Mesendoderm (in vitro differentiated cells): Measurements from ENCODE around the gene CSN3.

Experiments used
- DNase-seq: peaks from one replicate; pipeline ENCODE4 v3.0.0; 2013
- H2AK5ac ChIP-seq: 2 replicates; pipeline ENCODE4 v1.6.1; 2013; ENCODE audit warnings: low read length, inconsistent platforms
- H2BK120ac ChIP-seq: 2 replicates; pipeline ENCODE4 v1.6.1; 2013; ENCODE audit warnings: low read depth, mild to moderate bottlenecking, low read length, moderate library complexity, mixed read lengths
- H2BK15ac ChIP-seq: replicated peaks from 2 replicates; pipeline ENCODE4 v1.6.1; 2013; ENCODE audit warnings: low read depth, mild to moderate bottlenecking, moderate library complexity
- H2BK5ac ChIP-seq: 2 replicates; pipeline ENCODE4 v1.6.1; 2013; ENCODE audit warnings: low read length, inconsistent platforms
- H3K18ac ChIP-seq: 2 replicates; pipeline ENCODE4 v1.6.1; 2013; ENCODE audit warnings: mild to moderate bottlenecking, low read length, mixed read lengths
- H3K23ac ChIP-seq: one replicate; pipeline ENCODE4 v1.6.1; 2013; ENCODE audit warnings: low read length
- H3K27ac ChIP-seq: 2 replicates; pipeline ENCODE4 v1.5.1; 2013; ENCODE audit warnings: low read depth, mild to moderate bottlenecking, inconsistent platforms, low read length, moderate library complexity
- H3K27me3 ChIP-seq: 2 replicates; pipeline ENCODE4 v1.6.1; 2013; ENCODE audit warnings: low read length, control low read depth, mild to moderate bottlenecking, inconsistent platforms; ENCODE audit not compliant: insufficient read depth, poor library complexity
- H3K36me3 ChIP-seq: 2 replicates; pipeline ENCODE4 v1.6.1; 2013; ENCODE audit warnings: low read length, inconsistent platforms; ENCODE audit not compliant: control insufficient read depth, insufficient read depth
- H3K4ac ChIP-seq: one replicate; pipeline ENCODE4 v1.6.1; 2013; ENCODE audit warnings: low read depth, mild to moderate bottlenecking, low read length, moderate library complexity
- H3K4me1 ChIP-seq: 2 replicates; pipeline ENCODE4 v1.6.1; 2013; ENCODE audit warnings: low read depth, low read length, inconsistent platforms; ENCODE audit not compliant: control insufficient read depth
- H3K4me2 ChIP-seq: 2 replicates; pipeline ENCODE4 v1.6.1; 2013; ENCODE audit warnings: low read length
- H3K4me3 ChIP-seq: 2 replicates; pipeline ENCODE4 v1.5.1; 2013; ENCODE audit warnings: mild to moderate bottlenecking, low read length
- H3K56ac ChIP-seq: one replicate; pipeline ENCODE4 v1.6.1; 2013; ENCODE audit warnings: low read length
- H3K79me1 ChIP-seq: 2 replicates; pipeline ENCODE4 v1.6.1; 2013; ENCODE audit warnings: low read length, inconsistent platforms
- H3K79me2 ChIP-seq: 2 replicates; pipeline ENCODE4 v1.6.1; 2013; ENCODE audit warnings: mild to moderate bottlenecking, low read length; ENCODE audit not compliant: control insufficient read depth, insufficient read depth
- H3K9ac ChIP-seq: 2 replicates; pipeline ENCODE4 v1.6.1; 2013; ENCODE audit warnings: low read length, inconsistent platforms
- H4K5ac ChIP-seq: one replicate; pipeline ENCODE4 v1.6.1; 2013; ENCODE audit warnings: low read length
- H4K8ac ChIP-seq: one replicate; pipeline ENCODE4 v1.6.1; 2013; ENCODE audit warnings: low read depth, mild to moderate bottlenecking, control low read depth, low read length, moderate library complexity
- WGBS: extraction: QIAGEN DNeasy Blood & Tissue Kit; methylation state at CpG from one replicate; pipeline ENCODE4 v1.1.7; 2013; ENCODE audit warnings: low lambda C conversion rate, missing lambda C conversion rate; ENCODE audit not compliant: insufficient coverage; ENCODE audit errors: extremely low coverage; 5-methylcytosine and 5-hydroxymethylcytosine counted together

CSN3 gene

DNA sequence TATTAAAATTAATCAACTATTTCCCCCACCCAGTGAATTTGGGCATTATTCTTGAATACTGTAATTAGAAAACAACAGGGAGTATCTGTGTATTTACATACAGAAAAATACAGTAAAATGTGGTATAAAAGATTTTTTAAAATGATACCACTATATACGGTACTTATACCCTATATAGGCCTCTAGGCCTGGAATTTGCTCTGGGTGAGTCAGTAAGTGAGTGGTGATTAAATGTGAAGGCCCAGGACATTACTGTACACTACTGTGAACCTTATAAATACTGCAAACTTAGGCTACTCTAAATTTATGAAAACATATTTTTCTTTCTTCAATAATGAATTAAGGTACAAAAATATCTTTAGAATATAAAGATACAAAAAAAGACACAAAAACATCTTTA lies 6.3 kb upstream of the CSN3 start:
- Histone ChIP-seq H3K4me3 (no peak overlapping the region), H3K23ac (no peak overlapping the region), H3K18ac (no peak overlapping the region), H2BK15ac (no peak overlapping the region), H2AK5ac (no peak overlapping the region), H3K56ac (no peak overlapping the region), H2BK5ac (no peak overlapping the region), H3K4me2 (no peak overlapping the region), H2BK120ac (no peak overlapping the region), H3K79me2 (no peaks in the 10 kb centered on the region), H3K9ac (no peak overlapping the region), H4K8ac (no peak overlapping the region), H3K4ac (no peak overlapping the region), H3K36me3 (no peaks in the 10 kb centered on the region), H4K5ac (no peak overlapping the region), H3K79me1 (no peaks in the 10 kb centered on the region), H3K27ac (no peak overlapping the region), H3K4me1 (no peaks in the 10 kb centered on the region), H3K27me3 (no peaks in the 10 kb centered on the region)
- DNase-seq: no peak
- WGBS: no CpG with 5 or more reads among the region's 1 CpG

DNA sequence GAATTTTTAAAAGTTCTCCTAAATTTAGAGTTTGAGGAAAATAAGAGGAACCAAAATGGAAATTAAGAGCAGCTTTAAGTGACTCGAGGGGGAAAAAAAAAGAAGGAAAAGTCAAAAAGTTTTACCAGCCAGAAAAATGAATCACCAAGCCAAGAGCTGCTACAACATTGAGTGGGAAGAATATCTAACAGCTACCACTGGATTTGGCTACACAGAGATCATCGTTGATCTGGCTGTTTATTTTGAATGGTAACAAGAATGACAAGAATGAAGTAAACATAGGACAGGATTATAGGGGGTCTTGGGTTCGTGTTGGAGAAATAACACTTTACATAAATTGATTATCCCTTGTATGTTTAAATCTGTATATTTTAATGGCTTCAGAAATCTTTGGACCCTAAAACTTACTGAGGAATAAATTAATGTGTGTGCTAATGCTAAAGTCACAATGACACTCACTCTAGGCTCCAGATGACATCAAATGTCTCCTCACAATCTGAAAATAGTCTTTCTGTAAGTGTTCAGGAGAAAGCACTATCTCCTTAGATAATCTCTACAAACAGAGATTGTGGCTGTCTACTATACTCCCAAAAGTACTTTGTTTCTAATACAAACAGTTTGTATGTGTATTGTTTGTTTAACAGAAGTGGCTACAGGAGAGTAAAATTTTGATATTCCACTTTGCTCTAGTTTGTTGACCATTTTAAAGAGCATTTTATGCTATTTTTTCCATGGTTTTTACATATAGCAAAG lies 3.1 kb upstream of the CSN3 start:
- H3K4ac ChIP-seq: no peak overlapping the region
- H3K4me3 ChIP-seq: no peak overlapping the region
- H2AK5ac ChIP-seq: no peak overlapping the region
- no peak overlapping the region for H2BK5ac ChIP-seq
- no peak overlapping the region for H3K56ac ChIP-seq
- H3K4me2 ChIP-seq: no peak overlapping the region
- H3K18ac ChIP-seq: no peak overlapping the region
- DNase-seq: no peak
- H3K79me2 ChIP-seq: no peaks in the 10 kb centered on the region
- H2BK120ac ChIP-seq: no peak overlapping the region
- H2BK15ac ChIP-seq: no peak overlapping the region
- H4K8ac ChIP-seq: no peak overlapping the region
- no peaks in the 10 kb centered on the region for H3K4me1 ChIP-seq
- H4K5ac ChIP-seq: no peak overlapping the region
- no peak overlapping the region for H3K27ac ChIP-seq
- H3K9ac ChIP-seq: no peak overlapping the region
- H3K23ac ChIP-seq: no peak overlapping the region
- H3K27me3 ChIP-seq: no peaks in the 10 kb centered on the region
- H3K36me3 ChIP-seq: no peaks in the 10 kb centered on the region
- no peaks in the 10 kb centered on the region for H3K79me1 ChIP-seq
- no CpG with 5 or more reads among the region's 3 CpGs for WGBS

DNA sequence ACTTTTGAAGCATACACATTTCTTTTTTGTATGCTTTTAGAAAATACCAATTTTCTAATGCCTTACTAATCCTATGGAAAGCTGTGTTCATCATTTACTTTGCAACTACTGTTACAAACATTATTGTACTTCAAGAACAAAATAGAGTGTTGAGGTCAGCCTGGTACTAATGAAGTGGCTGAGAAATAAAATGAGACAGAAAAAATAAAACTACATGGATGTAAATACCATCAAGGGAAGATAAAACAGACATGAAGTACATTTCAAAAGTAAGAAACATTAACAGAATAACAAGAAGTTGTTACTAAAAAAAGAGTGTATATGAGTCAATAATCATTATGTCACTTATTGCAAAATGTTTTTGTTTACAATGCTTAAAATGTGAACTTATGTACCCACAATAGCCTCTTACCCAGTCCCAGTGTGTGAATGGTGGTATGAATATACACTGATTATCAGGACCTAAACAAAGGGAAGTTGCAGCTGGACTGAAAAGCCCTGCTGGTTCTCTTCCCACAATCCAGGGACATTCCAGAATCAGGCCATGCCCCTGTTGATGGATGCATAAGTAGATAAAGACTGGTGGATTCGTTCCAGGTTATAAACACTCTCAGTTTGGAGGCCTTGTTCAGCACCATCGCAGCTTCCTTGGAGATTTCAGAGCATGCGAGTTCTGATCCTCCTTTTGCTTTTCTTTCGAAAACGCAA lies 2.4 kb upstream of the CSN3 start:
- Histone ChIP-seq H3K27ac (no peak overlapping the region), H3K27me3 (no peaks in the 10 kb centered on the region), H3K4ac (no peak overlapping the region), H3K9ac (no peak overlapping the region), H3K36me3 (no peaks in the 10 kb centered on the region), H4K8ac (no peak overlapping the region), H2BK5ac (no peak overlapping the region), H3K23ac (no peak overlapping the region), H3K56ac (no peak overlapping the region), H3K4me1 (no peaks in the 10 kb centered on the region), H3K79me1 (no peaks in the 10 kb centered on the region), H2BK120ac (no peak overlapping the region), H3K79me2 (no peaks in the 10 kb centered on the region), H3K4me2 (no peak overlapping the region), H2BK15ac (no peak overlapping the region), H4K5ac (no peak overlapping the region), H2AK5ac (no peak overlapping the region), H3K18ac (no peak overlapping the region), H3K4me3 (no peak overlapping the region)
- no CpG with 5 or more reads among the region's 5 CpGs for WGBS
- DNase-seq: peak; percentile 31

DNA sequence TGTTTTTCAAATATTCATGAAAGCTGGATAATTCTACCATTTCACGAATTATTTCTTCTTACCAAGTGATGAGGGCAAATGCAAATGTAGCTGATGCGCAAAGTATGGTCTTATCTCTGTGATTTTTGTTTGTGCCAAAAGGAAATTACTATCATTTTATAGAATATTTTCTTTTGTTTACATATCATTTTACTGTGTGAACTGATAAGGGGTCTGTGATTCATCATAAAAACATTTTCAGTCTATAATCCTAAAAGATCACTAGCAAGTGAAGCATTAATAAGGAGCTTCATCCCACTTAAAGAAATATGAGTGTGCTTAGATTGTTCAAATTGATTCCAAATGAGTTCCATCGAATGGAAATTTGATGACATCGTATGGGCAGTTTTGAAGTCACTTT lies 694 bp downstream of the CSN3 start:
- H3K4me2 ChIP-seq: no peak overlapping the region
- no CpG with 5 or more reads among the region's 4 CpGs for WGBS
- no peak overlapping the region for H4K8ac ChIP-seq
- no peak overlapping the region for H4K5ac ChIP-seq
- no peaks in the 10 kb centered on the region for H3K4me1 ChIP-seq
- no peak overlapping the region for H2AK5ac ChIP-seq
- no peaks in the 10 kb centered on the region for H3K27me3 ChIP-seq
- no peak overlapping the region for H3K56ac ChIP-seq
- H2BK120ac ChIP-seq: no peak overlapping the region
- H3K4me3 ChIP-seq: no peak overlapping the region
- no peak overlapping the region for H3K27ac ChIP-seq
- no peak for DNase-seq
- no peak overlapping the region for H2BK5ac ChIP-seq
- H3K79me1 ChIP-seq: no peaks in the 10 kb centered on the region
- no peak overlapping the region for H3K9ac ChIP-seq
- no peak overlapping the region for H3K23ac ChIP-seq
- no peak overlapping the region for H2BK15ac ChIP-seq
- H3K36me3 ChIP-seq: no peaks in the 10 kb centered on the region
- H3K79me2 ChIP-seq: no peaks in the 10 kb centered on the region
- no peak overlapping the region for H3K4ac ChIP-seq
- no peak overlapping the region for H3K18ac ChIP-seq

DNA sequence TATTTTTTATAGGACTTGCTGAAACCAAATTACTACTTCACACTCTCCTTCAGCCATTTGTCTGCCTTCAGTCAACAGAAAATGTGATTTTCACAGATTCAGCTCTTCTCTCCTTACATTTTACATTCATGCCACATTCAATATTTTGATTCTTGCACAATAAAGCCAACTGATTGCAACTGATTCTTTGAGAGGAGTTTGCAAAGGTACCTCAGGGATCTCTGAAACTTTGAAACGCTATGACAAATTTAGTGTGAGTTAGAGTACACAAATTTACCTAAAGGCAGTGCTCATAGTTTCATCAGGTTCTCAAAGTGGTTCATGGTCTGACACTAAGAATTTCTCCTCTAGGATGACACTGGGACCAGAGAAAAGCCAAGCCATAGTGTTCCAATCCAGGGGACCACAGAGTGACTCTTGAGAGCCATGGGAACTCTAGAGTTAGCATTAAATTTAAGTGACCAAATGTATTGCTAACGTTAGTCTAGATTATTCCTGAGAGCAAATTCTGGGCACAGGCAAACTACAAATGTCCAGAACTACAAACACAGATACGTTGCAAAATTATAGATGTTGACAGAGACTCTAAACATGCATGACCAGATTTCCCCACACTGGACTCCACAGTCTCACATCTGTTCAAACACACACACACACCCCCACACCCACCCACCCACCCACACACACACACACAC lies 9.0 kb downstream of the CSN3 start:
- Histone ChIP-seq H3K4me1 (no peaks in the 10 kb centered on the region), H3K56ac (no peak overlapping the region), H3K79me1 (no peaks in the 10 kb centered on the region), H2AK5ac (no peak overlapping the region), H4K8ac (no peak overlapping the region), H3K4me2 (no peak overlapping the region), H3K9ac (no peak overlapping the region), H2BK120ac (no peak overlapping the region), H3K36me3 (no peaks in the 10 kb centered on the region), H3K27ac (no peak overlapping the region), H3K4ac (no peak overlapping the region), H3K18ac (no peak overlapping the region), H3K27me3 (no peaks in the 10 kb centered on the region), H4K5ac (no peak overlapping the region), H3K79me2 (no peaks in the 10 kb centered on the region), H2BK5ac (no peak overlapping the region), H2BK15ac (no peak overlapping the region), H3K4me3 (no peak overlapping the region), H3K23ac (no peak overlapping the region)
- WGBS: no CpG with 5 or more reads among the region's 3 CpGs
- DNase-seq: no peak
